Upper lobe of right lung (tissue), 1 donor: Measurements from ENCODE around the gene EMCN. TPM values are rescaled to one million over a fixed set of nuclear protein-coding genes. Genes with fewer than 3 reads are reported as not detected.
A peak's percentile ranks its signal among the peaks of the same experiment; 100 is the strongest.

Experiments
- ATAC-seq: fragments of 200-7000 bp; cut with Tn5 transposase; one replicate; pipeline ENCODE4 v1.9.1; 2020; ENCODE audit warnings: mild to moderate bottlenecking, moderate library complexity
- DNase-seq: peaks from one replicate; pipeline ENCODE4 v3.0.0-alpha.2; 2020
- H3K27ac ChIP-seq: fragments of 200-600 bp; one replicate; pipeline ENCODE4 v1.8.0; 2022
- H3K27me3 ChIP-seq: fragments of 200-600 bp; one replicate; pipeline ENCODE4 v1.8.0; 2022; ENCODE audit warnings: mild to moderate bottlenecking
- H3K36me3 ChIP-seq: fragments of 200-600 bp; one replicate; pipeline ENCODE4 v1.8.0; 2022
- H3K4me1 ChIP-seq: fragments of 200-600 bp; one replicate; pipeline ENCODE4 v1.8.0; 2022
- H3K4me3 ChIP-seq: fragments of 200-600 bp; one replicate; pipeline ENCODE4 v1.8.0; 2022; ENCODE audit warnings: mild to moderate bottlenecking
- H3K9me3 ChIP-seq: fragments of 200-600 bp; one replicate; pipeline ENCODE4 v1.8.0; 2022
- intact Hi-C: fragments of 100-400 bp; cut with DNase I; formaldehyde crosslinking; loops from one replicate; pipeline ENCODE4 v1.11.0; 2022
- long read RNA-seq: library from polyadenylated mRNA; unstranded; transcript quantifications from one replicate; pipeline ENCODE4 v2.0.0, GENCODE V29; 2021
- total RNA-seq: library from RNA; stranded (reverse); fragmentation: NEBNext Ultra II Directional; extraction: Animal tissue kit (Norgen Biotek cat#: 25700); gene quantifications from one replicate; pipeline ENCODE4 v1.2.1, GENCODE V29; 2021
- TF ChIP-seq, protein P1 (sequence below): fragments of 200-600 bp; IDR thresholded peaks from one replicate; pipeline ENCODE4 v1.8.0; 2022; ENCODE audit warnings: antibody characterized with exemption
- donor health status: DM: no; HTN: yes; CAD: no; lungs with severe emphysema.

EMCN gene, protein sequence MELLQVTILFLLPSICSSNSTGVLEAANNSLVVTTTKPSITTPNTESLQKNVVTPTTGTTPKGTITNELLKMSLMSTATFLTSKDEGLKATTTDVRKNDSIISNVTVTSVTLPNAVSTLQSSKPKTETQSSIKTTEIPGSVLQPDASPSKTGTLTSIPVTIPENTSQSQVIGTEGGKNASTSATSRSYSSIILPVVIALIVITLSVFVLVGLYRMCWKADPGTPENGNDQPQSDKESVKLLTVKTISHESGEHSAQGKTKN
- 35.9 TPM for total RNA-seq
- long read RNA-seq, full-length matches to known transcripts: 41 of 56 reads
- long read RNA-seq, partial matches to known transcripts: 3 of 56 reads
- long read RNA-seq, other reads (novel, unspliced or antisense): 12 of 56 reads

DNA sequence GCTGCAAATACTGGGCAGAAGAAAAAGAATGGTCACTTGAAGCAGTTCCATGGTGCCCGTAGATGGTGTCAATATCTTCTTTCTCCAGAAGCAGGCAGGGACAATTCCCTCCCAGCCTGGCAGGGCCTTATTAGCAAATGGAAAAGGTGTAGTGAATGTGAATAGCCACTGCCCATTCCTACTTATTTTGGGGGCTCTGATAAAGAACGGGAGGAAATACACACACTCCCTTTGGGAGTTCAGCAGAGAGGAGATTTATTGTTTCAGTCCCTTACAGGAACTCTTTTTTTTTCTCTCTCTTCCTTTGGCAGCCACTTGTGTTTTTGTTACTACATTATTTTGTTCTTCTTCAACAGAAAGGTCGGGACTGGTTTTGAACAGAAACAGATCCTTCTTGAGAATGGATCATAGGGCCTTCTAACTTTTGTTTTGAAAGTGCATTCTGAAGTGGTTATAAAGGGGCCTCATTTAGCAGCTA is at the start of gene EMCN:
Gene EMCN (minus strand): TSS at position 159 of the 478 bp plus-strand sequence. CDS start 108 bp downstream, at position 51.
- Histone ChIP-seq H3K9me3 (no peaks in the 10 kb centered on the region), H3K27ac (peak within 1 kb of the TSS; percentile 38), H3K4me3 (peak within 1 kb of the TSS; percentile 34), H3K27me3 (no peaks in the 10 kb centered on the region), H3K36me3 (no peaks in the 10 kb centered on the region), H3K4me1 (no peaks in the 10 kb centered on the region)
- TF ChIP-seq, protein P1, sequence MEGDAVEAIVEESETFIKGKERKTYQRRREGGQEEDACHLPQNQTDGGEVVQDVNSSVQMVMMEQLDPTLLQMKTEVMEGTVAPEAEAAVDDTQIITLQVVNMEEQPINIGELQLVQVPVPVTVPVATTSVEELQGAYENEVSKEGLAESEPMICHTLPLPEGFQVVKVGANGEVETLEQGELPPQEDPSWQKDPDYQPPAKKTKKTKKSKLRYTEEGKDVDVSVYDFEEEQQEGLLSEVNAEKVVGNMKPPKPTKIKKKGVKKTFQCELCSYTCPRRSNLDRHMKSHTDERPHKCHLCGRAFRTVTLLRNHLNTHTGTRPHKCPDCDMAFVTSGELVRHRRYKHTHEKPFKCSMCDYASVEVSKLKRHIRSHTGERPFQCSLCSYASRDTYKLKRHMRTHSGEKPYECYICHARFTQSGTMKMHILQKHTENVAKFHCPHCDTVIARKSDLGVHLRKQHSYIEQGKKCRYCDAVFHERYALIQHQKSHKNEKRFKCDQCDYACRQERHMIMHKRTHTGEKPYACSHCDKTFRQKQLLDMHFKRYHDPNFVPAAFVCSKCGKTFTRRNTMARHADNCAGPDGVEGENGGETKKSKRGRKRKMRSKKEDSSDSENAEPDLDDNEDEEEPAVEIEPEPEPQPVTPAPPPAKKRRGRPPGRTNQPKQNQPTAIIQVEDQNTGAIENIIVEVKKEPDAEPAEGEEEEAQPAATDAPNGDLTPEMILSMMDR: no peak
- DNase-seq: no peak
- ATAC-seq: no peak
- intact Hi-C loops: no loop called here

DNA sequence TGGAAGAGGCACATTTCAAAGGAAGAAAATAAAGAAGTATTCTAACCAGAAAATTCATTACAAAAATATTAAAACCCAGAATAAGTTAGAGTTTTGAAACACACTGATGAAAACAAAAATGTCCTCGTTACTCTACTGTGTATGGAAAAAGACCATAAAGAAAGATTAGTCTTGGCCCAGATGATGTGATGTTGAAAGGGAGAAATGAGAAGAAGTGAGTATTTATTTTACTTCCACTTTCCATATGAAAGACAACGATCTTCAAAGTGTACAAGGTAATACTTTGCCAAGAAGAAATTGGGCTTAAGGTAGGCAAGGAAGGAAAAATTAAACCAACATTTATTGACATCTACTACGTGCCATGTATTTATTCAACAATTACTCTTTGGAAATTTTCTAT is 48.6 kb upstream of the EMCN start:
- intact Hi-C loops: no loop called here
- H3K36me3 ChIP-seq: no peaks in the 10 kb centered on the region
- H3K27me3 ChIP-seq: no peaks in the 10 kb centered on the region
- H3K27ac ChIP-seq: no peak overlapping the region
- DNase-seq: no peak
- ATAC-seq: no peak
- no peak overlapping the region for H3K4me3 ChIP-seq
- H3K4me1 ChIP-seq: no peaks in the 10 kb centered on the region
- TF ChIP-seq, protein P1: no peak
- H3K9me3 ChIP-seq: no peaks in the 10 kb centered on the region

DNA sequence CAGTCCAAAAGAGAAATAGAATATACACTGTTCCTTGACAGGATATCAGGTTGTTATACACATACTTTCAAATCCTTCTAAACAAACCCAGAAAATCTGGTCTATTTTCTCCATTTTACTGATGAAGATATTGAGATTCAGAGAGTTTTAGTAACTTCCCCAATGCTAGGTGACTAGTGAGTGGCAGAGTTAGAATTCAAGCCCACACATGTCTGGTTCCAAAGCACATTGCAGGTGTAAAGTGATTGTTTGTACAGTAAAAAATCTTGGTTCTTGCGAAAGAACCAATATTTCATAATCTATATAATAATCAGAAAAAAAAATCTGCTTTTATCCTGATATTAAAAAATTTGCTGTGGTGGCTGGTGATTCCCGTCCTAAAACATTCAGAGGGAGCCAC is 39.5 kb upstream of the EMCN start:
- H3K27me3 ChIP-seq: no peaks in the 10 kb centered on the region
- TF ChIP-seq, protein P1: no peak
- intact Hi-C loops: no loop called here
- no peak for ATAC-seq
- no peaks in the 10 kb centered on the region for H3K4me1 ChIP-seq
- H3K27ac ChIP-seq: no peak overlapping the region
- no peak for DNase-seq
- H3K4me3 ChIP-seq: no peak overlapping the region
- no peaks in the 10 kb centered on the region for H3K9me3 ChIP-seq
- no peaks in the 10 kb centered on the region for H3K36me3 ChIP-seq

DNA sequence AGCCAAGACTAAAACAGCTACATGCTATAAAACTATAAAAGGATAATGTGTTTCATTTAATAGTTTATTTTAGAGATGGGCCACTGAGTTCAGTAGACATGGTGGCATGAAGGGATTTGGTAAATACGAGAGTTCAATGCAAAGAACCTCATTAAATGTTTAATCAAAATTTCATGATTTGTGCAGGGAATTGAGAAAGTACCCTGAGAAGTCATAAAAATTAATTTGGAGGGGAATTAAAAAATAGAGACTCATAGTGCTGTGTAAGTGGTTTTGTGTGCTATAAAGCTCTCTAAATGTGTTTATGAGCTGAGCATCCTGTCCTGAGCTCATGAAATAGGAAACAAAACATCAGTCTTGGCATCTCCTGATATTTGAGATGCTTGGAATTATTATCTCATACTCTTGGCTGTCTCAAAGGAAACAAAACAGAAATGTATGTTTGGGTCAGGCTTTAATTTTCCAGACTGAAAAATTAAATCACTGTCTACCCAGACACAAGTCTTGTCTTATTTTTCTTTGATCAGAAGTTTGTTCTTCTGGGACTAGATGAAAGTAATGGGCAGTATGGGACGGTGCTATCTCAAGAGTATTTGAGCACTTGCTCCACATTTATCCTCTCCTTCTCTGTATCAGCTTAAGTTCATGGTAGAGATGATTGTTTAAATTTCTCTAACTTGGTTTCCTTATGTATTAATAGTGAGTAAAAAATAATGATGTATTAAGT is 38.0 kb upstream of the EMCN start:
- no peak for ATAC-seq
- no peaks in the 10 kb centered on the region for H3K36me3 ChIP-seq
- H3K4me1 ChIP-seq: no peaks in the 10 kb centered on the region
- H3K27me3 ChIP-seq: no peaks in the 10 kb centered on the region
- TF ChIP-seq, protein P1: no peak
- H3K27ac ChIP-seq: no peak overlapping the region
- intact Hi-C loops: no loop called here
- DNase-seq: no peak
- no peak overlapping the region for H3K4me3 ChIP-seq
- no peaks in the 10 kb centered on the region for H3K9me3 ChIP-seq

DNA sequence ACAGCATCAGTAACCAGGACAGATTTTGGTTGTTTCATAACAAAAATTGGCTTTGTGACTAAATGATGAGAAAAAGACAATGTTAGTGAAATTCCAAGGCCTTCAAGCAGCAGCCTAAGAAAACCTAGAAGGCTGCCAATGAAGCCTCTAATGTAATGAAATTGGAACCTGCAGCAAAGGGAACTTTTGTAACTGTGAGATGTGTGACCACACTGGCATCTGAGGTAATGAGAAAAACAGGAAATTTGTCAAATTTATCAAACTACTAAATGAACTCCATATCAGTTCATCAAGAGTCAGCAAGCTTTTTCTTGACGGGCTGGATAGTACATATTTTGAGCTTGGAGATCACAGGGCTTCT is 30.4 kb upstream of the EMCN start:
- H3K27me3 ChIP-seq: no peaks in the 10 kb centered on the region
- no peaks in the 10 kb centered on the region for H3K9me3 ChIP-seq
- intact Hi-C loops: no loop called here
- H3K27ac ChIP-seq: no peak overlapping the region
- TF ChIP-seq, protein P1: no peak
- H3K36me3 ChIP-seq: no peaks in the 10 kb centered on the region
- DNase-seq (no peak), ATAC-seq (no peak)
- no peak overlapping the region for H3K4me3 ChIP-seq
- no peaks in the 10 kb centered on the region for H3K4me1 ChIP-seq
